Kidney epithelial cell (primary cell): ENCODE results near the gene AFF4. TPM values are rescaled to one million over a fixed set of nuclear protein-coding genes. Genes with fewer than 3 reads are reported as not detected.
"Not testable (repeated sequence)": the region's sequence is repeated elsewhere in the genome, so short reads cannot be mapped to it uniquely, and the experiment has no call there.

Experiments used
- DNase-seq: peaks from one replicate; pipeline ENCODE4 v3.0.0-alpha.2; 2010; ENCODE audit warnings: low read depth
- H3K27me3 ChIP-seq: 2 replicates; pipeline ENCODE4 v1.6.0; 2011; ENCODE audit warnings: low read length; ENCODE audit not compliant: control insufficient read depth, insufficient read depth
- H3K36me3 ChIP-seq: 2 replicates; pipeline ENCODE4 v1.5.1; 2011; ENCODE audit warnings: low read length; ENCODE audit not compliant: control insufficient read depth, insufficient read depth
- H3K4me3 ChIP-seq: 2 replicates; pipeline ENCODE4 v1.5.1; 2011; ENCODE audit warnings: low read depth, mild to moderate bottlenecking, control low read depth, low read length
- total RNA-seq: library from RNA; depleted of rRNA; stranded (reverse); fragments of >200 nt; gene quantifications from 2 replicates; pipeline ENCODE4 v1.2.3, GENCODE V29; 2015
- TF ChIP-seq, protein P1 (sequence below): IDR thresholded peaks from 2 replicates; pipeline ENCODE4 v1.5.1; 2011; ENCODE audit warnings: mild to moderate bottlenecking, moderate library complexity, low read length, control low read depth, inconsistent platforms; ENCODE audit not compliant: insufficient read depth, poor library complexity, severe bottlenecking

The AFF4 gene, protein sequence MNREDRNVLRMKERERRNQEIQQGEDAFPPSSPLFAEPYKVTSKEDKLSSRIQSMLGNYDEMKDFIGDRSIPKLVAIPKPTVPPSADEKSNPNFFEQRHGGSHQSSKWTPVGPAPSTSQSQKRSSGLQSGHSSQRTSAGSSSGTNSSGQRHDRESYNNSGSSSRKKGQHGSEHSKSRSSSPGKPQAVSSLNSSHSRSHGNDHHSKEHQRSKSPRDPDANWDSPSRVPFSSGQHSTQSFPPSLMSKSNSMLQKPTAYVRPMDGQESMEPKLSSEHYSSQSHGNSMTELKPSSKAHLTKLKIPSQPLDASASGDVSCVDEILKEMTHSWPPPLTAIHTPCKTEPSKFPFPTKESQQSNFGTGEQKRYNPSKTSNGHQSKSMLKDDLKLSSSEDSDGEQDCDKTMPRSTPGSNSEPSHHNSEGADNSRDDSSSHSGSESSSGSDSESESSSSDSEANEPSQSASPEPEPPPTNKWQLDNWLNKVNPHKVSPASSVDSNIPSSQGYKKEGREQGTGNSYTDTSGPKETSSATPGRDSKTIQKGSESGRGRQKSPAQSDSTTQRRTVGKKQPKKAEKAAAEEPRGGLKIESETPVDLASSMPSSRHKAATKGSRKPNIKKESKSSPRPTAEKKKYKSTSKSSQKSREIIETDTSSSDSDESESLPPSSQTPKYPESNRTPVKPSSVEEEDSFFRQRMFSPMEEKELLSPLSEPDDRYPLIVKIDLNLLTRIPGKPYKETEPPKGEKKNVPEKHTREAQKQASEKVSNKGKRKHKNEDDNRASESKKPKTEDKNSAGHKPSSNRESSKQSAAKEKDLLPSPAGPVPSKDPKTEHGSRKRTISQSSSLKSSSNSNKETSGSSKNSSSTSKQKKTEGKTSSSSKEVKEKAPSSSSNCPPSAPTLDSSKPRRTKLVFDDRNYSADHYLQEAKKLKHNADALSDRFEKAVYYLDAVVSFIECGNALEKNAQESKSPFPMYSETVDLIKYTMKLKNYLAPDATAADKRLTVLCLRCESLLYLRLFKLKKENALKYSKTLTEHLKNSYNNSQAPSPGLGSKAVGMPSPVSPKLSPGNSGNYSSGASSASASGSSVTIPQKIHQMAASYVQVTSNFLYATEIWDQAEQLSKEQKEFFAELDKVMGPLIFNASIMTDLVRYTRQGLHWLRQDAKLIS
- total RNA-seq: 69.0 and 76.7 TPM in 2 replicates

DNA sequence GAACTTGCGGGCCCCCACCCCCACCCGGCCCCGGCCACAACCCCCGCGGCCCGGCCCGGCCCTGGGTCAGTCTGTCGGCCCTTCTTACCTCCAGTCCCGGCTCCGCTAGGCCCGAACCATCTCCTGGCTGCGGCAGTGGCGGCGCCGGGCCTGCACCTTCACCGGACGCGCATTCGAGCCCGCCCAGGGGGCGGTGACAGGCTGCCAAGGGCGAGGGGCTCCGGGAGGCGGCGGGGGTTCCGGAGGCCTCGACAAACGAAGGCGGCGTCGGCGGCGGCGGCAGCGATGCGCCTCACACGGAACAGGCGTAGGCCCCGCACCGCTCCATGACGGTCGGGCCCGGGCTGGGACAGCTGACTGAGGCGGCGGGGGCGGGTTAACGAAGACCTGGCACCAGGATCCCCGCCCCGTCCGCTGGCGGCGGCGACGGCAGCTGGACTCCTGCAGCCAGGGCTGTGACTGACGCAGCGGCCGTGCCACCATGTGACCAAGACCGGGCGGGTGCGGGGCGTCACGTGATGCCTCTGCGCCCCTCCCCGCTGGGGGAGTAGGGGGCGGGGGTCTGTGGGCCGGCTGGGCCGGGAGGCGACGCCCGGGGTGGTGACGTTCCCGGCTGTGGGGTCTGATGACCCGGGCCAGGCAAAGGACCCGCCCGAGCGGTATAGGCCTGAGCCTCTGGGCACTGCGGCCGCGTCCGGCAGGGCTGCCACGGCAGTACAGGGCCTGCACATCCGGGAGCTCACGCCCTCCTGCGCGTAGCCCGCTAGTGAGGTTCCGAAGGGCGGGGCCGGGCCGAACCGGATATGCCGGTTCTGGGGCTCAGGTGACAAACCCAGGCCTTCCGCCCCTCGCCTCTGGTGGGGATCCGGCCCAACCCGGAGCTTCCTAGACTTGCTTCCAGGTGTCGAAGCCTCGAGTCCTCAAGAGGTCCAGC is at the start of gene AFF4:
Gene AFF4, minus strand, starts transcription at position 464 of the 934 bp plus-strand sequence. CDS start 26,445 bp downstream, outside the sequence.
- no peaks in the 10 kb centered on the region for H3K27me3 ChIP-seq
- H3K4me3 ChIP-seq: peak within 1 kb of the TSS; percentile 96
- DNase-seq: peak; percentile 73
- TF ChIP-seq, protein P1, sequence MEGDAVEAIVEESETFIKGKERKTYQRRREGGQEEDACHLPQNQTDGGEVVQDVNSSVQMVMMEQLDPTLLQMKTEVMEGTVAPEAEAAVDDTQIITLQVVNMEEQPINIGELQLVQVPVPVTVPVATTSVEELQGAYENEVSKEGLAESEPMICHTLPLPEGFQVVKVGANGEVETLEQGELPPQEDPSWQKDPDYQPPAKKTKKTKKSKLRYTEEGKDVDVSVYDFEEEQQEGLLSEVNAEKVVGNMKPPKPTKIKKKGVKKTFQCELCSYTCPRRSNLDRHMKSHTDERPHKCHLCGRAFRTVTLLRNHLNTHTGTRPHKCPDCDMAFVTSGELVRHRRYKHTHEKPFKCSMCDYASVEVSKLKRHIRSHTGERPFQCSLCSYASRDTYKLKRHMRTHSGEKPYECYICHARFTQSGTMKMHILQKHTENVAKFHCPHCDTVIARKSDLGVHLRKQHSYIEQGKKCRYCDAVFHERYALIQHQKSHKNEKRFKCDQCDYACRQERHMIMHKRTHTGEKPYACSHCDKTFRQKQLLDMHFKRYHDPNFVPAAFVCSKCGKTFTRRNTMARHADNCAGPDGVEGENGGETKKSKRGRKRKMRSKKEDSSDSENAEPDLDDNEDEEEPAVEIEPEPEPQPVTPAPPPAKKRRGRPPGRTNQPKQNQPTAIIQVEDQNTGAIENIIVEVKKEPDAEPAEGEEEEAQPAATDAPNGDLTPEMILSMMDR: no peak
- H3K36me3 ChIP-seq: no peaks in the 10 kb centered on the region

DNA sequence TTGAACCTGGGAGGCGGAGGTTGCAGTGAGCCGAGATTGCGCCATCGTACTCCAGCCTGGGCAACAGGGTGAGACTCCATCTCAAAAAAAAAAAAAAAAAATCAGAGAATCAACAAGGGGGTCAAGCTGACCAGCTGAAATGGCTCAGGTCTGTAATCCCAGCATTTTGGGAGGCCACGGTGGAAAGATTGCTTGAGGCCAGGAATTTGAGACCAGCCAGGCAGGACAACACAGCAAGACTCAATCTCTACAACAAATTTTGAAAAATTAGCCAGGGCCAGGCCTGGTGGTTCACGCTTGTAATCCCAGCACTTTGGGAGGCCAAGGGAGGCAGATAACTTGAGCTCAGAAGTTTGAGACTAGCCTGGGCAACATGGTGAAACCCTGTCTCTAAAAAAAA is 45.0 kb upstream of the AFF4 start:
- DNase-seq, H3K36me3 ChIP-seq: not testable (repeated sequence)

DNA sequence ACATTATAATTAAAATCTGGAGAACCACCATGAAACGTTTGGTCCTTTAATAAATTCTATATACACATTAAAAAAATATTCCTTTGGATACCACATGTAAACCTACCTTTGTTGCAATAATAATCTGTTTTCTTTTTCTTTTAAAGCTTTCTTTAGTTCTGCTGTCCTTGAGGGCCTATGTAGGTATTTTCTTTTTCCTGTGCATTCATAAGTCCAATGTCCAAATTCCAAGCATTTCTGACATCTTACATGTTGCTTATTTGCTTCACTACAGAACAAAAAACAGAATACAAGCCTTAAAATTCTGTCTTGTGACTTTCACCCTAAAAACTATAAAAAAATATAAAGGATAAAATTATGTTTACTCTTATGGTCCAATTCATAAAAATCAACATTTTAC is 43.2 kb upstream of the AFF4 start:
- no peaks in the 10 kb centered on the region for H3K36me3 ChIP-seq

More for the DNA sequence above, 45.0 kb upstream of the AFF4 start:
- not testable (repeated sequence) for H3K4me3 ChIP-seq, H3K27me3 ChIP-seq

DNA sequence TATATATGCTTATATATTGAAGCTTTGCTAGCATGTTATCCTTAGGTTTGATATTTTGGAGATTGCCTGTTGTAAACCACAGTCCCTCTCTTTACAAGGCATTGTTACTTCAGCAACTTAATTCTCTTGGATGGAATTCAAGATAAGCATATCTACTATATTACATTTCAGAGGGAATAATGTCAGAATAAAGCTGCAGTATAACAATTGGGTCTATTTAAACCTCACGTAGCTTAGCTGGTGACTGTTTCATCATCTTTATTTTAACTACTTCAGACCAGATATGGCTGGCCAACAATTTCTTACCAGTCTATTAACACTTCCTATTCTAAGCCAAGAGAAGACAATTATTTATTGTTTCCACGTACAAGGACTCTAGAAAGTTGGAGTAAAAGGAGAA is 35.8 kb upstream of the AFF4 start:
- Histone ChIP-seq H3K36me3 (no peaks in the 10 kb centered on the region), H3K4me3 (no peak overlapping the region), H3K27me3 (no peaks in the 10 kb centered on the region)
- no peak for DNase-seq
- TF ChIP-seq, protein P1: no peak

More for the DNA sequence above, 43.2 kb upstream of the AFF4 start:
- TF ChIP-seq, protein P1: no peak
- no peak for DNase-seq
- H3K27me3 ChIP-seq: no peaks in the 10 kb centered on the region
- no peak overlapping the region for H3K4me3 ChIP-seq

DNA sequence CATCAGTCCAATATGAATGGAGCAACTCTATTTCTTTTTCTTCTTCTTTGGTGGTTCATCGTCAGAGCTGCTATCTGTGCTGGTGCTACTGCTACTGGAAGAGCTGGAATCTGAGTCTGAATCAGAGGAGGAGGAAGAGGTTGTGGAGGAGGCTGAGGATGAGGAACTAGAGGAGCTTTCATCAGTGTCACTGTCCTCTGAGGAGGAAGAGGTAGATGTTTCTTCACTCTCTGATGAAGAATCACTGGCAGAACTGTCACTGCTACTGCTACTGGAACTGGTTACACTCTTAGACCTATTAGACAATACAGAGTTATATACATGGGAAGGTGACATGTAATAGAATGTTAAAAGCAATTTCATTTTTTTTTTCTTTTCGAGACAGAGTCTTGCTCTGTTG is 35.1 kb upstream of the AFF4 start:
- no peak overlapping the region for H3K4me3 ChIP-seq
- no peaks in the 10 kb centered on the region for H3K27me3 ChIP-seq
- TF ChIP-seq, protein P1: no peak
- DNase-seq: no peak
- H3K36me3 ChIP-seq: no peaks in the 10 kb centered on the region
